A673 (cell line): Measurements from ENCODE around the gene ARHGAP24. TPM values are rescaled to one million over a fixed set of nuclear protein-coding genes. Genes with fewer than 3 reads are reported as not detected.
"Not testable (repeated sequence)": the region's sequence is repeated elsewhere in the genome, so short reads cannot be mapped to it uniquely, and the experiment has no call there.

ENCODE experiments used
- BruUV-seq: library from RNA; stranded (reverse); fragments of 400-500 nt; replicated peaks from 2 replicates; lab custom pipeline; 2021; lab: Mats Ljungman, UMichigan
- CTCF ChIA-PET: fragments of 300-600 bp; sonication (Branson Sonifier 250); formaldehyde crosslinking; loops from one replicate; lab custom pipeline; 2022; ENCODE audit warnings: antibody characterized with exemption; lab: Charles Lee
- POLR2A ChIA-PET: fragments of 300-600 bp; sonication (Branson Sonifier 250); formaldehyde crosslinking; loops from one replicate; lab custom pipeline; 2022; ENCODE audit warnings: antibody characterized with exemption; ENCODE audit not compliant: low non-redundant PET; lab: Charles Lee
- DNase-seq: peaks from one replicate; pipeline ENCODE4 v3.0.0-alpha.2; 2015; ENCODE audit warnings: low spot score
- H3K27ac ChIP-seq: fragments of 200-600 bp; sonication (generic); 2 replicates; pipeline ENCODE4 v1.5.1; 2016; ENCODE audit warnings: mixed run types, low read depth, mild to moderate bottlenecking, mixed read lengths, antibody characterized with exemption, low read length; ENCODE audit not compliant: poor library complexity, severe bottlenecking
- H3K27me3 ChIP-seq: fragments of 200-600 bp; sonication (generic); replicated peaks from 2 replicates; pipeline ENCODE4 v1.6.1; 2017; ENCODE audit warnings: mixed run types, low read depth, mild to moderate bottlenecking, mixed read lengths, antibody characterized with exemption, low read length; ENCODE audit not compliant: insufficient read depth, poor library complexity
- H3K36me3 ChIP-seq: fragments of 200-600 bp; sonication (generic); 2 replicates; pipeline ENCODE4 v1.6.1; 2016; ENCODE audit warnings: mixed run types, mild to moderate bottlenecking, mixed read lengths, antibody characterized with exemption, low read length; ENCODE audit not compliant: insufficient read depth, poor library complexity, severe bottlenecking
- H3K4me1 ChIP-seq: fragments of 200-600 bp; sonication (generic); 2 replicates; pipeline ENCODE4 v1.6.1; 2017; ENCODE audit warnings: mixed run types, mild to moderate bottlenecking, mixed read lengths, antibody characterized with exemption, low read length; ENCODE audit not compliant: insufficient read depth, poor library complexity, severe bottlenecking
- H3K4me3 ChIP-seq: fragments of 200-600 bp; sonication (generic); 2 replicates; pipeline ENCODE4 v1.5.1; 2016; ENCODE audit warnings: low read depth, mixed run types, mild to moderate bottlenecking, mixed read lengths, low read length; ENCODE audit not compliant: poor library complexity, severe bottlenecking
- H3K9me3 ChIP-seq: fragments of 200-600 bp; sonication (generic); 2 replicates; pipeline ENCODE4 v1.6.1; 2016; ENCODE audit warnings: mixed run types, low read depth, mild to moderate bottlenecking, mixed read lengths, antibody characterized with exemption, low read length; ENCODE audit not compliant: poor library complexity, severe bottlenecking
- EZH2 ChIP-seq: fragments of 200-600 bp; sonication (generic); IDR thresholded peaks from 2 replicates; pipeline ENCODE4 v1.6.1; 2017; ENCODE audit warnings: borderline replicate concordance, low read depth, mild to moderate bottlenecking, mixed read lengths, antibody characterized with exemption, low read length; ENCODE audit not compliant: poor library complexity, severe bottlenecking
- intact Hi-C: fragments of 100-400 bp; cut with micrococcal nuclease; formaldehyde crosslinking; loops from one replicate; pipeline ENCODE4 v1.10.0; 2022; ENCODE audit not compliant: unreplicated experiment
- total RNA-seq: library from RNA; stranded (reverse); gene quantifications from 2 replicates; pipeline ENCODE4 v1.2.3, GENCODE V29; 2021
- TF ChIP-seq, protein P1 (sequence below): fragments of 300-800, 200-600 bp; sonication (generic); conservative IDR thresholded peaks from 2 replicates; pipeline ENCODE4 v1.5.1; 2017; ENCODE audit warnings: low read depth, mild to moderate bottlenecking, antibody characterized with exemption, low read length, moderate library complexity, mixed read lengths

Gene ARHGAP24
- total RNA-seq, 1 experiment from 2014 or later, result 5.8 TPM

DNA sequence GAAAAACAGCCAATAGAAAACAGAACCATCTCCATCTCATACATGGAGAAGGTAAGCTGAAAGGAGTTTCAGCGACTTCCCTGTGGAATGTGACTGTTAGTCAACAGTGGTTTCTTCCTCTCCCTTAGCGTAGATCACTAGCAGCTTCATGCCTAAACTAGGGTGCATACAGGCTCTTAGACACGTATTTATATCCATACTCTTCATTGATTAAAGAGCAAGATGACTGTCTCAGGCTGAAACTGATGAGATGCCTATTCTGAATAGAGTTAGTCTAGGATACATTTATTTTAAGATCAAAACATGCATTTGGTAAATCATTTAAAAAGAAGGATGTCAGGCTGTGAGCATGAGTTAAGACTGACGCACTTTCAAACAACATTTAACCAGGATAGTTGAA lies 423.3 kb downstream of the ARHGAP24 start:
- no peak for DNase-seq
- Histone ChIP-seq H3K4me1 (no peaks in the 10 kb centered on the region), H3K27ac (no peak overlapping the region), H3K27me3 (no peaks in the 10 kb centered on the region), H3K36me3 (no peaks in the 10 kb centered on the region), H3K4me3 (no peak overlapping the region), H3K9me3 (no peaks in the 10 kb centered on the region)
- no TSS peak for BruUV-seq
- TF ChIP-seq EZH2, result no peak
- TF ChIP-seq, protein P1, sequence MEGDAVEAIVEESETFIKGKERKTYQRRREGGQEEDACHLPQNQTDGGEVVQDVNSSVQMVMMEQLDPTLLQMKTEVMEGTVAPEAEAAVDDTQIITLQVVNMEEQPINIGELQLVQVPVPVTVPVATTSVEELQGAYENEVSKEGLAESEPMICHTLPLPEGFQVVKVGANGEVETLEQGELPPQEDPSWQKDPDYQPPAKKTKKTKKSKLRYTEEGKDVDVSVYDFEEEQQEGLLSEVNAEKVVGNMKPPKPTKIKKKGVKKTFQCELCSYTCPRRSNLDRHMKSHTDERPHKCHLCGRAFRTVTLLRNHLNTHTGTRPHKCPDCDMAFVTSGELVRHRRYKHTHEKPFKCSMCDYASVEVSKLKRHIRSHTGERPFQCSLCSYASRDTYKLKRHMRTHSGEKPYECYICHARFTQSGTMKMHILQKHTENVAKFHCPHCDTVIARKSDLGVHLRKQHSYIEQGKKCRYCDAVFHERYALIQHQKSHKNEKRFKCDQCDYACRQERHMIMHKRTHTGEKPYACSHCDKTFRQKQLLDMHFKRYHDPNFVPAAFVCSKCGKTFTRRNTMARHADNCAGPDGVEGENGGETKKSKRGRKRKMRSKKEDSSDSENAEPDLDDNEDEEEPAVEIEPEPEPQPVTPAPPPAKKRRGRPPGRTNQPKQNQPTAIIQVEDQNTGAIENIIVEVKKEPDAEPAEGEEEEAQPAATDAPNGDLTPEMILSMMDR, result no peak
- CTCF ChIA-PET, result no interaction called here
- intact Hi-C loops, result no loop called here
- POLR2A ChIA-PET, result no interaction called here

DNA sequence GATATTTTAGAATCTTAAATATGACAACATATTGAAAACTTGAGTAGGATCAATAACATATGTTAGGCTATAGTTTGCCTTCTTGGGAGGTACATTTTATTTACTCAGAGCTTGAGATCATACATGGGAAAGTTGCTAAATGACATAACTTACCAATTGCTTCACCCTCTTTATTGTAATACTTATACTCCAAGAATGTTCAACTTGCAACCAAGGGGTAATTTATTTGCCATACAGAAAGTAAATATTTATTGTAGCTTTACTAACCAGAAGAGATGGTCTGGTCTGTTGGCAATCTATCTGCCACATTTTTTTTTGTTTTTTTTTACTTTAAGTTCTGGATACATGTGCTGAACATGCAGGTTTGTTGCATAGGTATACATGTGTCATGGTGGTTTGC lies 426.6 kb downstream of the ARHGAP24 start:
- POLR2A ChIA-PET, result no interaction called here
- no peaks in the 10 kb centered on the region for H3K9me3 ChIP-seq
- H3K27ac ChIP-seq, result no peak overlapping the region
- CTCF ChIA-PET, result no interaction called here
- BruUV-seq, result no TSS peak
- no peak overlapping the region for H3K4me3 ChIP-seq
- H3K36me3 ChIP-seq, result no peaks in the 10 kb centered on the region
- no peak for TF ChIP-seq EZH2
- TF ChIP-seq, protein P1, result no peak
- H3K27me3 ChIP-seq, result no peaks in the 10 kb centered on the region
- no peak for DNase-seq
- H3K4me1 ChIP-seq, result no peaks in the 10 kb centered on the region
- intact Hi-C loops, result no loop called here

DNA sequence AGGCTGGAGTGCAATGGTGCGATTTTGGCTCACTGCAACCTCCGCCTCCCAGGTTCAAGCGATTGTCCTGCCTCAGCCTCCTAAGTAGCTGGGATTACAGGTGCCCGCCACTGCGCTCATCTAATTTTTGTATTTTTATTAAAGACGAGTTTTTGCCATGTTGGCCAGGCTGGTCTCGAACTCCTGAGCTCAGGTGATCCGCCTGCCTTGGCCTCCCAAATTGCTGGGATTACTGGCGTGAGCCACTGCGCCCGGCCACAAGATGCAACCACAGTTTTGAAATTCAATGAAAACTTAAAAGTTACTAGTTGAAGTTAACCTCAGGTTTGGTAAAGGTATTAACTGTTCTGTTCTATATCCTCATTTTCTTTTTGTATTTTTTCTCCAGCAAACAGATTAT lies 427.7 kb downstream of the ARHGAP24 start:
- CTCF ChIA-PET, H3K27me3 ChIP-seq, POLR2A ChIA-PET, DNase-seq, BruUV-seq, H3K36me3 ChIP-seq, intact Hi-C loops, H3K9me3 ChIP-seq, H3K4me3 ChIP-seq, H3K27ac ChIP-seq, H3K4me1 ChIP-seq: not testable (repeated sequence)

DNA sequence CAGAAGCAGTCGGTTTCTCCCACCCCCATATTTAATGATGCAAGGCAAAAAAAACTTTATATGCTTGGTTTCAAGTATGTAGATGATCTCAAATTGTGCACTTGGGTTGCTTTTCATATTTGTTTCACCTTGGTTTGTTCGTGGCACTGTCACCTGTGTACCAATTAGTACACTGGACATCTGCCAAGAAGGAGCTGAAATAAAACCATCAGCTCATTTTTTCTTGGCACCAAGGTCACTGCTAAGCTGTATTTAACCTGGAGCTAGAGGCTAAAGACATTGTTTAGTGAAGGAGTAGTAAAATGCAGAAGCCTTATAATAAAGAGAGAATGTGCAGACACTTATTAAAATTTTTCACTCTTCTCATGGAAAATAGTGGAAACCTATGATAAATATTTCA lies 430.8 kb downstream of the ARHGAP24 start:
- H3K9me3 ChIP-seq, result no peaks in the 10 kb centered on the region
- no peak overlapping the region for H3K27ac ChIP-seq
- no peak for DNase-seq
- H3K4me3 ChIP-seq, result no peak overlapping the region
- no TSS peak for BruUV-seq
- H3K4me1 ChIP-seq, result no peaks in the 10 kb centered on the region
- ChIA-PET CTCF (no interaction called here), POLR2A (no interaction called here)
- no peaks in the 10 kb centered on the region for H3K27me3 ChIP-seq
- intact Hi-C loops, result no loop called here
- H3K36me3 ChIP-seq, result no peaks in the 10 kb centered on the region
- TF ChIP-seq, protein P1, result no peak
- no peak for TF ChIP-seq EZH2
